Liver (tissue), 9 donors: ENCODE results near the gene STAG2. TPM values are rescaled to one million over a fixed set of nuclear protein-coding genes. Genes with fewer than 3 reads are reported as not detected.

ENCODE experiments used
- DNase-seq: peaks from one replicate; pipeline ENCODE4 v3.0.0-alpha.2; 2017; ENCODE audit warnings: low spot score
- H3K27ac ChIP-seq, 2 donors: one replicate each; pipeline ENCODE4 v1.7.0; 2013; ENCODE audit warnings: inconsistent platforms in 2 of 2, low read length in 2 of 2, control low read depth in 1 of 2, low read depth in 1 of 2, mild to moderate bottlenecking in 1 of 2
- H3K27me3 ChIP-seq, 4 donors: one replicate each; pipeline versions ENCODE4 v1.6.1 to v1.7.0; 2013; ENCODE audit warnings: low read length in 3 of 4, inconsistent platforms in 1 of 4, mild to moderate bottlenecking in 1 of 4, moderate library complexity in 1 of 4; ENCODE audit not compliant: control insufficient read depth in 4 of 4, insufficient read depth in 4 of 4
- H3K36me3 ChIP-seq, 4 donors: one replicate each; pipeline versions ENCODE4 v1.6.1 to v1.7.0; 2013; ENCODE audit warnings: low read length in 3 of 4, mild to moderate bottlenecking in 3 of 4, low read depth in 1 of 4, moderate library complexity in 1 of 4; ENCODE audit not compliant: control insufficient read depth in 4 of 4, insufficient read depth in 3 of 4
- H3K4me1 ChIP-seq, 4 donors: one replicate each; pipeline versions ENCODE4 v1.6.1 to v1.7.0; 2013; ENCODE audit warnings: low read length in 3 of 4, mild to moderate bottlenecking in 3 of 4, moderate library complexity in 1 of 4; ENCODE audit not compliant: control insufficient read depth in 4 of 4, insufficient read depth in 4 of 4
- H3K4me3 ChIP-seq, 3 donors: one replicate each; pipeline versions ENCODE4 v1.6.1 to v1.7.0; 2013; ENCODE audit warnings: low read length in 3 of 3, control low read depth in 1 of 3, low read depth in 1 of 3, mild to moderate bottlenecking in 1 of 3
- H3K9ac ChIP-seq, 2 donors: one replicate each; pipeline ENCODE4 v1.7.0; 2013; ENCODE audit warnings: low read length in 2 of 2, mild to moderate bottlenecking in 2 of 2, moderate library complexity in 2 of 2, control low read depth in 1 of 2, low read depth in 1 of 2
- H3K9me3 ChIP-seq, 4 donors: one replicate each; pipeline versions ENCODE4 v1.6.1 to v1.7.0; 2013; ENCODE audit warnings: low read length in 3 of 4; ENCODE audit not compliant: control insufficient read depth in 4 of 4
- ATF3 ChIP-seq: IDR thresholded peaks from 2 replicates; pipeline ENCODE4 v1.6.1; 2016; ENCODE audit warnings: antibody characterized with exemption
- EGR1 ChIP-seq, 2 donors: IDR thresholded peaks; 2 replicates each; pipeline ENCODE4 v1.6.1; 2016 to 2018; ENCODE audit warnings: antibody characterized with exemption in 2 of 2, low read depth in 2 of 2
- FOXA1 ChIP-seq: IDR thresholded peaks from 2 replicates; pipeline ENCODE4 v1.6.1; 2016; ENCODE audit warnings: antibody characterized with exemption
- FOXA2 ChIP-seq: IDR thresholded peaks from 2 replicates; pipeline ENCODE4 v1.6.1; 2016; ENCODE audit warnings: antibody characterized with exemption
- GABPA ChIP-seq, 2 donors: IDR thresholded peaks in 1 of 2; conservative IDR thresholded peaks in 1 of 2; 2 replicates each; pipeline ENCODE4 v1.6.1; 2016; ENCODE audit warnings: antibody characterized with exemption in 2 of 2, mild to moderate bottlenecking in 1 of 2, moderate library complexity in 1 of 2
- HNF4A ChIP-seq, 2 donors: conservative IDR thresholded peaks; 2 replicates each; pipeline ENCODE4 v1.6.1; 2016; ENCODE audit warnings: antibody characterized with exemption in 2 of 2, mild to moderate bottlenecking in 2 of 2
- HNF4G ChIP-seq: IDR thresholded peaks from 2 replicates; pipeline ENCODE4 v1.6.1; 2016; ENCODE audit warnings: antibody characterized with exemption
- JUND ChIP-seq, 2 donors: IDR thresholded peaks; 2 replicates each; pipeline ENCODE4 v1.6.1; 2016; ENCODE audit warnings: antibody characterized with exemption in 2 of 2
- NR2F2 ChIP-seq: IDR thresholded peaks from 2 replicates; pipeline ENCODE4 v1.6.1; 2016; ENCODE audit warnings: antibody characterized with exemption
- RAD21 ChIP-seq, 2 donors: IDR thresholded peaks; 2 replicates each; pipeline ENCODE4 v1.6.1; 2016; ENCODE audit warnings: antibody characterized with exemption in 2 of 2, mild to moderate bottlenecking in 2 of 2
- REST ChIP-seq: IDR thresholded peaks from 2 replicates; pipeline ENCODE4 v1.6.1; 2016; ENCODE audit warnings: antibody characterized with exemption, mild to moderate bottlenecking
- RXRA ChIP-seq, 2 donors: IDR thresholded peaks; 2 replicates each; pipeline ENCODE4 v1.6.1; 2017 to 2018; ENCODE audit warnings: antibody characterized with exemption in 2 of 2, mild to moderate bottlenecking in 1 of 2
- SP1 ChIP-seq: IDR thresholded peaks from 2 replicates; pipeline ENCODE4 v1.6.1; 2018; ENCODE audit warnings: antibody characterized with exemption, mild to moderate bottlenecking
- TAF1 ChIP-seq: conservative IDR thresholded peaks from 2 replicates; pipeline ENCODE4 v1.6.1; 2016; ENCODE audit warnings: antibody characterized with exemption, mild to moderate bottlenecking
- YY1 ChIP-seq: IDR thresholded peaks from 2 replicates; pipeline ENCODE4 v1.6.1; 2016; ENCODE audit warnings: antibody characterized with exemption, mild to moderate bottlenecking
- ZBTB33 ChIP-seq: IDR thresholded peaks from 2 replicates; pipeline ENCODE4 v1.6.1; 2016; ENCODE audit warnings: antibody characterized with exemption
- WGBS: extraction: QIAGEN DNeasy Blood & Tissue Kit; methylation state at CpG from one replicate; pipeline ENCODE4 v1.1.7; 2013; 5-methylcytosine and 5-hydroxymethylcytosine counted together
- polyA plus RNA-seq, 2 donors: library from polyadenylated mRNA; stranded (reverse) in 1 of 2; unstranded in 1 of 2; fragments of 200-250 nt in 1 of 2; fragments of >200 nt in 1 of 2; fragmentation: Nextera tagmentation in 1 of 2; extraction: Ambion mirVana in 1 of 2; gene quantifications; one replicate each; pipeline versions ENCODE4 v1.2.1 to v1.2.3, GENCODE V29; 2013 to 2015
- total RNA-seq, 2 donors: library from RNA; depleted of rRNA; stranded (reverse); fragments of >200 nt; gene quantifications; one replicate each; pipeline ENCODE4 v1.2.3, GENCODE V29; 2014
- TF ChIP-seq, protein P1 (sequence below): fragments of 150-350 bp; IDR thresholded peaks from 2 replicates; pipeline ENCODE4 v1.5.1; 2017; ENCODE audit warnings: improper control_type of control experiment, low read depth, low read length; ENCODE audit not compliant: missing input control
- TF ChIP-seq, protein P2 (sequence below): IDR thresholded peaks from 2 replicates; pipeline ENCODE4 v1.6.1; 2016; ENCODE audit warnings: antibody characterized with exemption
- donor health status: healthy.
- donor health status: healthy.
- donor health status: healthy.
- donor health status: healthy.
- donor health status: healthy.

The STAG2 gene
- total and polyA plus RNA-seq, 4 donors = 9.7 to 71.0 (median 23.9) TPM

GRCh38 chrX:123990602-123991001 lies 29.1 kb downstream of the STAG2 start:
- no peak overlapping the region for H3K27ac ChIP-seq
- H3K36me3 ChIP-seq = no peaks in the 10 kb centered on the region
- H3K4me3 ChIP-seq = no peak overlapping the region
- no peak overlapping the region for H3K9ac ChIP-seq
- WGBS = 87% methylated on average over 3 of the region's 3 CpGs
- peaks cover 0 to 2% (median 0%) of the 10 kb centered on the region in 4 donors for H3K4me1 ChIP-seq
- H3K27me3 ChIP-seq = no peaks in the 10 kb centered on the region
- no peaks in the 10 kb centered on the region for H3K9me3 ChIP-seq
- TF ChIP-seq FOXA1 (no peak), YY1 (no peak), ATF3 (no peak), NR2F2 (no peak), TAF1 (no peak), RAD21 (IDR thresholded peaks at IDR 0.05) (no peak), HNF4G (no peak), RXRA (IDR thresholded peaks at IDR 0.05) (no peak), ZBTB33 (no peak), REST (no peak), JUND (IDR thresholded peaks at IDR 0.05) (no peak), GABPA (IDR thresholded peaks at IDR 0.05 in 1 of 2, conservative IDR thresholded peaks at IDR 0.05 in 1 of 2) (no peak), FOXA2 (no peak), SP1 (no peak), EGR1 (IDR thresholded peaks at IDR 0.05; ENCODE audit: low read depth in 2 of 2) (no peak), HNF4A (conservative IDR thresholded peaks at IDR 0.05) (no peak)
- TF ChIP-seq, protein P1, sequence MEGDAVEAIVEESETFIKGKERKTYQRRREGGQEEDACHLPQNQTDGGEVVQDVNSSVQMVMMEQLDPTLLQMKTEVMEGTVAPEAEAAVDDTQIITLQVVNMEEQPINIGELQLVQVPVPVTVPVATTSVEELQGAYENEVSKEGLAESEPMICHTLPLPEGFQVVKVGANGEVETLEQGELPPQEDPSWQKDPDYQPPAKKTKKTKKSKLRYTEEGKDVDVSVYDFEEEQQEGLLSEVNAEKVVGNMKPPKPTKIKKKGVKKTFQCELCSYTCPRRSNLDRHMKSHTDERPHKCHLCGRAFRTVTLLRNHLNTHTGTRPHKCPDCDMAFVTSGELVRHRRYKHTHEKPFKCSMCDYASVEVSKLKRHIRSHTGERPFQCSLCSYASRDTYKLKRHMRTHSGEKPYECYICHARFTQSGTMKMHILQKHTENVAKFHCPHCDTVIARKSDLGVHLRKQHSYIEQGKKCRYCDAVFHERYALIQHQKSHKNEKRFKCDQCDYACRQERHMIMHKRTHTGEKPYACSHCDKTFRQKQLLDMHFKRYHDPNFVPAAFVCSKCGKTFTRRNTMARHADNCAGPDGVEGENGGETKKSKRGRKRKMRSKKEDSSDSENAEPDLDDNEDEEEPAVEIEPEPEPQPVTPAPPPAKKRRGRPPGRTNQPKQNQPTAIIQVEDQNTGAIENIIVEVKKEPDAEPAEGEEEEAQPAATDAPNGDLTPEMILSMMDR = no peak
- TF ChIP-seq, protein P2, sequence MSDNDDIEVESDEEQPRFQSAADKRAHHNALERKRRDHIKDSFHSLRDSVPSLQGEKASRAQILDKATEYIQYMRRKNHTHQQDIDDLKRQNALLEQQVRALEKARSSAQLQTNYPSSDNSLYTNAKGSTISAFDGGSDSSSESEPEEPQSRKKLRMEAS = no peak
- no peak for DNase-seq
